HG03064 (cell line): ENCODE measurements around the gene PLSCR3.

ENCODE experiments used
- ATAC-seq: cut with Tn5 transposase; IDR thresholded peaks from one replicate; pipeline ENCODE4 v1.9.1; 2021; ENCODE audit warnings: low read depth; ENCODE audit not compliant: unreplicated experiment

Gene PLSCR3

DNA sequence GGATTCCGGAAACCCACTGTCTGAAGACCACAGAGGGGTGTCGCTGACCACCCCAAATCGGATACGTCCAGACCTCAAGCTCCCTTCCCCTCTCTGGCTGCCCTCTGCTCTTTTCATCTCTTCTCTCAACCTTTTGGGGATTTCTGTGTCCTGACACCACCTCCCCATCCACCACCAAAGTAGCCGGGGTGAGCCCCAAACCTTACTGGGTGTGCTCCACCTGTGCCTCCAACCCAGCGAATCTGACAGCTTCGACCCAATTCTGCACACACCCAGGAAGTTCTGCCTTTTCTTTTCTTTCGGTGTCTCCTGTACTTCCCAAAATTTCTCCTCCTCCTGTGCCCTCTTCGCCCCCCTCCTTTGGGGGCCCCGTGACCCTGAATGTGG lies 41.8 kb downstream of the PLSCR3 start:
- no peak for ATAC-seq

DNA sequence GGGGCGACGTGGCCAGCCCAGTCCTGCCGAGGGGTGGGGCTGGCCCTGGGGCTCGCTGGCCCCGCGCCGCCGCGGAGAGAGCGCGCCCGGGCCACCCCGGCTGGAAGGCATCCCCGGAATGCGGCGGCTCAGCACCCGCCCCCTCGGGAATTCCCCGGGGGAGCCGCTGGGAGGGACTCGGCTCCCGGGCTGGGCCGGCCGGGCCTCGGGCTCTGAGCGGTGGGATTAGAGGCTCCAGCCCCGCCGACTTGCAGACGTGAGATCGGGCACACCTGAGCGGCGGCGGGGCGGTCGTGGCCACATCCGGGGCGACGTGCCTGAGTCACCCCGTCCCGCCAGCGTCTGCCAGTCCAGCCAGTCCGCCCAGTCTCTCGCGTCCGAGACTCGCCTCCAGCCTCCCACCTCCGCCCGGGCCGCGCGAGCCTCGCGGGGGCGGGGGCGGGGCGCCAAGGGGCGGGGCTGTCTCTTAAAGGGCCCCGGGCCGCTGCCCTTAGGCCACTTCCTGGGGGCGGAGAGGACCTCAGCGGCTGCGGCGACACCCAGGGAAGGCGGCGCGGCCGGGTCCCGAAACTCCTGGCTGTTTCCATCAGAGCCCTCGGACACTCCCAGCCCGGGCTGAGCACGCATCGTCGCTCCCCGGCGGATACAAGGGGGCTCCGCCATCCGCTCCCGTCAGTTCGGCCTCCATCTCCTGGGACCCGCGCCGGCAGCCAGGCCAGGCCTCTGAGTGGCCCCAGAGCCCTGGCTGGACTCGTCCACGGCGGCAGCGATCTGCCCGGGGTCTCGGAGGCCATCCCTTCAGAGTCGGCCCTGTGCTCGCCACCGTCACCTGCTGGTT lies 42.4 kb downstream of the PLSCR3 start, which contains the start of gene KCTD11:
KCTD11 (plus strand) TSS at position 498 of the 838 bp plus-strand sequence.
- ATAC-seq: peak; percentile 55

DNA sequence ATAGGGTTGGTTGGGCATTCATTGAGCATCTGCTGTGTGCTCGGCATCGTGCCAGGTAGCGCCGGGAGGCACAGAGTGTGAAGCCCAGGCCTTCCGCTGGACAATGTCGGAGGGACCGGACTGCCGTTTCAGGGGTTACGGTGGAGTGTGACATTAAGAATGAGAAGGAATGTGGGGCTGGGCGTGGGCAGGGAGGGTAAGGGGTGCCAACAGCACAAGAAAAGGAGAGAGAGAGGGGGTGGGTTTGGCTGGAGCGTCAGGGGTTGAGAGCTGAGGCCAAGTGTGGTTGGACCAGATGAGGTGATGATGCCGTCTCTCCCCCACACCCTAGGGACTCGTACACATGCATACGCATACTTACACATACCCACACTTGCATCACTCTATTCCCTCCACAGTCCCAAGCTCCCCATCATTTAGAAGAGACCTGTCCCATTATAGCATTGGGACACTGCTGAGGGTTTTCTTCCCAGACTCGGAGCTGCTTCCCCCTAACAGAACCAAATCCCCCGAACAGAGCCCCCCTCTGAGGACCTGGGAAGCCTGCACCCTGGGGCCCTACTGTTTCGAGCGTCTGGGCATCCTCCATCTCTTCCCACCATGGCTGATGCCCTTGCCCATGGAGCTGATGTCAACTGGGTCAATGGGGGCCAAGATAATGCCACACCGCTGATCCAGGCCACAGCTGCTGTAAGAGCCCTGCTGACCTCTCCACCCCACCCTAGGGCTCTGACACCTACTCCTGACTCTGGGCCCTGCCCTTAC lies 45.7 kb downstream of the PLSCR3 start:
- no peak for ATAC-seq

DNA sequence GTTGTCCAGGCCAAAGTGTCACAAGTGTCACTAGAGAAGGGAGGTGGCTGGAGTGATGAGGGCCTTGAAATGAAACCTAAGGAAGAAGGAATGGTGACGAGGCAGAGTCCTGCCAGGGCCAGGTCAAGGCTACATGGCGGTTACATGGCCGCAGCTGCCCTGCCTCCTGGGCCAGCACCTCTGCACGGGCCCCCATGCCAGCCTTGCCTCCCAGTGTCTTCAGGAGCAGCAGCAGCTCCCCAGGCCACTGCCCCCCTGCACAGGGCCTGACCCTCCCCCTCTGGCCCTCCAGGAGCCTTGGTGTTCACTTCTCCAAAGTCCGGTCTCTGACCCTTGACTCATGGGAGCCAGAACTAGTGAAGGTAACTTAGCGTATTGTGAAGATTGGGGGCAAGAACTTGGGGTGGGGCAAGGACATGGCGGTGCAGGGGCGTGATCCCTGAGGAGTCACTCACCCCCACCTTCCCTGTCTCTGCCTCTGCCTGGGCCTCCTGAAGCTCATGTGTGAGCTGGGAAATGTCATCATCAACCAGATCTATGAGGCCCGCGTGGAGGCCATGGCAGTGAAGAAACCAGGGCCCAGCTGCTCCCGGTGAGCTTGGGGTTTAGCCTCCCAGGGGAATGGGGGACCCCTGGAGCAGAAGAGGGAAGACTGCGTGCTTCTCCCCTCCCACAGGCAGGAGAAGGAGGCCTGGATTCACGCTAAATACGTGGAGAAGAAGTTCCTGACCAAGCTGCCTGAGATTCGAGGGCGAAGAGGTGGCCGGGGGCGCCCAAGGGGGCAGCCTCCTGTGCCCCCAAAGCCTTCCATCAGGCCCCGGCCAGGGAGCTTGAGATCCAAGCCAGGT lies 46.5 kb downstream of the PLSCR3 start:
- ATAC-seq: no peak

DNA sequence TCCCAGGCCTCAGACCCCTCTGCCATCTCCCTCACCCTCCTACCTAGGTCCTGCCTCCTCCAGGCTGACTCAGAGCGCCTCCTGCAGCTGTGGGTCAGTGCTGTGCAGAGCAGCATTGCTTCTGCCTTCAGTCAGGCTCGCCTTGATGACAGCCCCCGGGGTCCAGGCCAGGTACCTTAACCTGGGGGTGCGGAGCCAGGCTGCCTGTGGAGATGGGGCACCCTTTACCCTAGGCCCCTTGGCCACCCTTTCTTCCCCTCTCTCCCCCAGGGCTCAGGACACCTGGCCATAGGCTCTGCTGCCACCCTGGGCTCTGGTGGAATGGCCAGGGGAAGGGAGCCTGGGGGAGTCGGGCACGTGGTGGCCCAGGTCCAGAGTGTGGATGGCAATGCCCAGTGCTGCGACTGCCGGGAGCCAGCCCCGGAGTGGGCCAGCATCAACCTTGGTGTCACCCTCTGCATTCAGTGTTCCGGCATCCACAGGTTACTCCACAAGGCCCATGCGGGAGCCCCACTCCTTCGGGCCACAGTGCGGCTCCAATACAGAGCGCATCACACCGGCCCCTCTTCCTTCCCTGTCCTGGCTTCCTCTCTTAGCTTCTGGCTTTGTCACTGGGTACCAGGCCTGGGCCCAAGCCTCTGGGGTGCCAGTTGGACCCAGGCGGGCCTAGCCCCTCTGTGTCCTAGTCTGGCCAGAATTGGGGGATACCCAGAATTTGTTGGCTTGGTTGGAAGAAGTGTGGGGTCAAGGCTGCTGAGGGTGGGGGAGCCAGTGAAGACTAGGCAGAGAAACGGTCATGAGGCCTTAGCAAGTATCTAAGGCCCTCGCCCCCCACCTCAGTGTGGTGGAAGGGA lies 47.3 kb downstream of the PLSCR3 start:
- no peak for ATAC-seq

DNA sequence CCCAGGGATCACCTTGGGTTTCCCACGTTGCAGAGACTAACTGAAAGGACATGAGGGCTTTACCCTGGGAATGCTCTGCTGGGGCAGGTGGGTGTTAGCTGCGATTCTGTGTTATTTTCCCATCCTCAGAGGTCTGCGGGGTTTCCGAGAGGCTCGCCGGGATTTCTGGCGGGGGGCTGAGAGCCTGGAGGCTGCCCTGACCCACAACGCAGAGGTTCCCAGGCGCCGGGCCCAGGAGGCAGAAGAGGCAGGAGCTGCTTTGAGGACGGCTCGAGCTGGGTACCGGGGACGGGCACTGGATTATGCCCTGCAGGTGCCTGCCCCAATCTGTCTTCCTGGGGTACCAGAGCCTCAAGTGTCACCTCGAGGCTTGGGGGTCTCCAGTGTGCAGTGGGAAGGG lies 51.1 kb downstream of the PLSCR3 start:
- no peak for ATAC-seq

DNA sequence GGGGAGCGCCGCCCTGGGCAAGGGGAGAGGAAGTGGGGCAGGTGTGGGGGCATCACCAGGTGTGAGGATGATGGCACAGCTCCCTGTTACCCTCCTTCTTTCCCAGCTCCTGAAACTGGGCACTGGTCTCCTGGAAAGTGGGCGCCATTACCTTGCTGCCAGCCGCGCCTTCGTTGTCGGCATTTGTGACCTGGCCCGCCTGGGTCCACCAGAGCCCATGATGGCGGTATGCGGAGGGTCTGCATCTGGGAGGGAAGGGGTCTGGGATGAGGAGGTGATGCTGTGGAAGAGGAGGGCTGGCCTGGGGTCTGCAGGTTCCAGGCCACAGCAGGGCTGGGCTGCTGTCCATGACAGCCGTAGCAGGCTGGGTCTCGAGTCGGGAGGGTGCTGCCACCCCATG lies 52.5 kb downstream of the PLSCR3 start:
- ATAC-seq: no peak

DNA sequence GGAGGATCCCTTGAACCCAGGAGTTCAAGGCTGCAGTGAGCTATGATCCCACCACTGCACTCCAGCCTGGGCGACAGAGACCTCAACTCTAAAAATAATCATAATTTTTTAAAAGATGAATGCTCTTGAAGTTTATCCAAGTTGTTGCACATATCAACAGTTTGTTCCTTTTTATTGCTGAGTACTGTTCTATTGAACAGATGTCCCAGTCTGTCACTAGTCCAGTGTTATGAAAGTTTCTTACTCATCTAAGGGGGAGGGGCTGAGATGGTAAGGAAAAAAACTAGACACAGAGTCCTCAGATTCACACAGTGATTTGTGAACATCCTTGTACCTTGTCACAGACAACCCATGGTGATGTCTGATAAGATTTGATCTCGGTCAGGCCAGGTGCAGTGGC lies 54.1 kb downstream of the PLSCR3 start:
- no peak for ATAC-seq
